Measurements from ENCODE around the gene GLIS2. TPM values are rescaled to one million over a fixed set of nuclear protein-coding genes. Genes with fewer than 3 reads are reported as not detected.

Gene GLIS2
- total and polyA plus RNA-seq, 7 experiments from 2014 or later: 0.53 TPM; not detected in 6

GRCh38 chr16:4338125-4338582 is 22.3 kb downstream of the GLIS2 start:
- Mint-ChIP-seq H3K36me3 (peaks cover 0 to 3% (median 0%) of the 10 kb centered on the region in 5 donors), H3K4me1 (peaks cover 0 to 2% (median 0%) of the 10 kb centered on the region in 7 donors), H3K4me3 (no peak overlapping the region), H3K27ac (no peak overlapping the region), H3K9me3 (no peaks in the 10 kb centered on the region), H3K27me3 (peaks cover 0 to 2% (median 0%) of the 10 kb centered on the region in 5 donors)
- Histone ChIP-seq H3K9me3 (ENCODE audit: control insufficient read depth in 2 of 3, low read length in 3 of 3) (no peaks in the 10 kb centered on the region), H3K36me3 (ENCODE audit: control insufficient read depth in 2 of 3, insufficient read depth in 3 of 3, low read length in 3 of 3) (peaks cover 0 to 32% (median 0%) of the 10 kb centered on the region in 3 experiments), H3K4me1 (ENCODE audit: control insufficient read depth in 2 of 2, insufficient read depth in 2 of 2, low read length in 2 of 2) (no peaks in the 10 kb centered on the region), H3K27me3 (ENCODE audit: control insufficient read depth in 2 of 2, insufficient read depth in 2 of 2, low read length in 2 of 2) (no peaks in the 10 kb centered on the region), H3K27ac (ENCODE audit: low read depth, low read length) (no peak overlapping the region), H3K4me3 (ENCODE audit: low read length) (no peak overlapping the region)
- intact Hi-C loops (cut with micrococcal nuclease): no loop called here
- POLR2A ChIA-PET: interaction anchor here (0.5 to 0.9 kb wide), 2 partner anchors 12 to 1535 kb away, joined by 3 to 5 read pairs; no protein-coding TSS in a partner anchor
- no peak for DNase-seq
- CTCF ChIA-PET: no interaction called here
- no peak for ATAC-seq

- Histone ChIP-seq H3K4me3 (ENCODE audit: low read length) (no peak overlapping the region), H3K27me3 (ENCODE audit: control insufficient read depth in 2 of 2, insufficient read depth in 2 of 2, low read length in 2 of 2) (no peaks in the 10 kb centered on the region), H3K27ac (ENCODE audit: low read depth, low read length) (no peak overlapping the region), H3K4me1 (ENCODE audit: control insufficient read depth in 2 of 2, insufficient read depth in 2 of 2, low read length in 2 of 2) (no peaks in the 10 kb centered on the region), H3K36me3 (ENCODE audit: control insufficient read depth in 2 of 3, insufficient read depth in 3 of 3, low read length in 3 of 3) (peaks cover 0 to 32% (median 0%) of the 10 kb centered on the region in 3 experiments), H3K9me3 (ENCODE audit: control insufficient read depth in 2 of 3, low read length in 3 of 3) (no peaks in the 10 kb centered on the region)
- intact Hi-C loops (cut with micrococcal nuclease): no loop called here
- no peak overlapping the region for H3K4me3 Mint-ChIP-seq
- CTCF ChIA-PET: no interaction called here
- no peaks in the 10 kb centered on the region for H3K9me3 Mint-ChIP-seq
- peaks cover 0 to 3% (median 0%) of the 10 kb centered on the region in 5 donors for H3K36me3 Mint-ChIP-seq
- ATAC-seq: no peak
- no peaks in the 10 kb centered on the region for H3K27me3 Mint-ChIP-seq
- DNase-seq: no peak
- POLR2A ChIA-PET: interaction anchor here (0.9 kb wide), 1 partner anchor 12 kb away, joined by 5 read pairs; no protein-coding TSS in a partner anchor
- peaks cover 0 to 6% (median 2%) of the 10 kb centered on the region in 7 donors for H3K4me1 Mint-ChIP-seq
- no peak overlapping the region for H3K27ac Mint-ChIP-seq
These were observed 22.9 kb downstream of the GLIS2 start for GRCh38 chr16:4338712-4339299.

- DNase-seq (no peak), ATAC-seq (no peak)
- no peak overlapping the region for H3K27ac ChIP-seq (ENCODE audit: low read depth, low read length)
- no peaks in the 10 kb centered on the region for H3K4me1 ChIP-seq (ENCODE audit: control insufficient read depth in 2 of 2, insufficient read depth in 2 of 2, low read length in 2 of 2)
- ChIA-PET CTCF (no interaction called here), POLR2A (interaction anchor here (0.5 kb wide), 1 partner anchor 50 kb away, joined by 3 read pairs; no protein-coding TSS in a partner anchor)
- no peak overlapping the region for H3K4me3 ChIP-seq (ENCODE audit: low read length)
- H3K27me3 ChIP-seq (ENCODE audit: control insufficient read depth in 2 of 2, insufficient read depth in 2 of 2, low read length in 2 of 2): no peaks in the 10 kb centered on the region
- Mint-ChIP-seq H3K36me3 (peaks cover 0 to 3% (median 0%) of the 10 kb centered on the region in 5 donors), H3K9me3 (no peaks in the 10 kb centered on the region), H3K27me3 (no peaks in the 10 kb centered on the region), H3K27ac (peak overlapping the region in 2 of 9 donors; percentile 5 to 55), H3K4me1 (peaks cover 0 to 6% (median 2%) of the 10 kb centered on the region in 7 donors), H3K4me3 (no peak overlapping the region)
- H3K9me3 ChIP-seq (ENCODE audit: control insufficient read depth in 2 of 3, low read length in 3 of 3): no peaks in the 10 kb centered on the region
- intact Hi-C loops (cut with micrococcal nuclease): no loop called here
- H3K36me3 ChIP-seq (ENCODE audit: control insufficient read depth in 2 of 3, insufficient read depth in 3 of 3, low read length in 3 of 3): peaks cover 0 to 32% (median 0%) of the 10 kb centered on the region in 3 experiments
These were observed 23.6 kb downstream of the GLIS2 start for GRCh38 chr16:4339455-4339854.

GRCh38 chr16:4339909-4340308 is 24.0 kb downstream of the GLIS2 start:
- no peak overlapping the region for H3K4me3 ChIP-seq (ENCODE audit: low read length)
- no peak overlapping the region for H3K27ac Mint-ChIP-seq
- no peak overlapping the region for H3K4me3 Mint-ChIP-seq
- H3K9me3 ChIP-seq (ENCODE audit: control insufficient read depth in 2 of 3, low read length in 3 of 3): no peaks in the 10 kb centered on the region
- H3K27me3 Mint-ChIP-seq: no peaks in the 10 kb centered on the region
- intact Hi-C loops (cut with micrococcal nuclease): no loop called here
- H3K27me3 ChIP-seq (ENCODE audit: control insufficient read depth in 2 of 2, insufficient read depth in 2 of 2, low read length in 2 of 2): no peaks in the 10 kb centered on the region
- peaks cover 0 to 10% (median 5%) of the 10 kb centered on the region in 7 donors for H3K4me1 Mint-ChIP-seq
- DNase-seq (no peak), ATAC-seq (no peak)
- peaks cover 0 to 32% (median 0%) of the 10 kb centered on the region in 3 experiments for H3K36me3 ChIP-seq (ENCODE audit: control insufficient read depth in 2 of 3, insufficient read depth in 3 of 3, low read length in 3 of 3)
- H3K36me3 Mint-ChIP-seq: peaks cover 0 to 3% (median 0%) of the 10 kb centered on the region in 5 donors
- H3K9me3 Mint-ChIP-seq: peaks cover 0 to 2% (median 0%) of the 10 kb centered on the region in 11 donors
- CTCF ChIA-PET: interaction anchor here (1.2 kb wide), 1 partner anchor 10 kb away, joined by 5 read pairs; no protein-coding TSS in a partner anchor
- POLR2A ChIA-PET: interaction anchor here (0.5 kb wide), 1 partner anchor 51 kb away, joined by 3 read pairs; no protein-coding TSS in a partner anchor
- H3K4me1 ChIP-seq (ENCODE audit: control insufficient read depth in 2 of 2, insufficient read depth in 2 of 2, low read length in 2 of 2): no peaks in the 10 kb centered on the region
- H3K27ac ChIP-seq (ENCODE audit: low read depth, low read length): no peak overlapping the region

- Mint-ChIP-seq H3K27ac (no peak overlapping the region), H3K36me3 (peaks cover 0 to 3% (median 0%) of the 10 kb centered on the region in 5 donors), H3K4me1 (peaks cover 0 to 15% (median 6%) of the 10 kb centered on the region in 7 donors), H3K27me3 (no peaks in the 10 kb centered on the region), H3K9me3 (peaks cover 0 to 2% (median 0%) of the 10 kb centered on the region in 11 donors), H3K4me3 (no peak overlapping the region)
- ATAC-seq (no peak), DNase-seq (no peak)
- intact Hi-C loops (cut with micrococcal nuclease): no loop called here
- H3K27ac ChIP-seq (ENCODE audit: low read depth, low read length): no peak overlapping the region
- ChIA-PET CTCF (interaction anchor here (1.2 to 1.3 kb wide), 2 partner anchors 10 to 368 kb away, joined by 3 to 5 read pairs; no protein-coding TSS in a partner anchor), POLR2A (interaction anchor here (0.6 kb wide), 1 partner anchor 353 kb away, joined by 3 read pairs; no protein-coding TSS in a partner anchor)
- peaks cover 0 to 34% (median 0%) of the 10 kb centered on the region in 3 experiments for H3K36me3 ChIP-seq (ENCODE audit: control insufficient read depth in 2 of 3, insufficient read depth in 3 of 3, low read length in 3 of 3)
- no peaks in the 10 kb centered on the region for H3K27me3 ChIP-seq (ENCODE audit: control insufficient read depth in 2 of 2, insufficient read depth in 2 of 2, low read length in 2 of 2)
- H3K4me1 ChIP-seq (ENCODE audit: control insufficient read depth in 2 of 2, insufficient read depth in 2 of 2, low read length in 2 of 2): no peaks in the 10 kb centered on the region
- no peak overlapping the region for H3K4me3 ChIP-seq (ENCODE audit: low read length)
- H3K9me3 ChIP-seq (ENCODE audit: control insufficient read depth in 2 of 3, low read length in 3 of 3): no peaks in the 10 kb centered on the region
These were observed 24.6 kb downstream of the GLIS2 start for GRCh38 chr16:4340443-4340842.

GRCh38 chr16:4341250-4341649 is 25.4 kb downstream of the GLIS2 start:
- Mint-ChIP-seq H3K36me3 (peaks cover 0 to 3% (median 0%) of the 10 kb centered on the region in 5 donors), H3K9me3 (peaks cover 0 to 2% (median 0%) of the 10 kb centered on the region in 11 donors), H3K27me3 (no peaks in the 10 kb centered on the region), H3K4me3 (no peak overlapping the region), H3K27ac (no peak overlapping the region), H3K4me1 (peaks cover 0 to 23% (median 12%) of the 10 kb centered on the region in 7 donors)
- Histone ChIP-seq H3K36me3 (ENCODE audit: control insufficient read depth in 2 of 3, insufficient read depth in 3 of 3, low read length in 3 of 3) (peaks cover 0 to 34% (median 0%) of the 10 kb centered on the region in 3 experiments), H3K9me3 (ENCODE audit: control insufficient read depth in 2 of 3, low read length in 3 of 3) (no peaks in the 10 kb centered on the region), H3K4me3 (ENCODE audit: low read length) (no peak overlapping the region), H3K4me1 (ENCODE audit: control insufficient read depth in 2 of 2, insufficient read depth in 2 of 2, low read length in 2 of 2) (no peaks in the 10 kb centered on the region), H3K27ac (ENCODE audit: low read depth, low read length) (no peak overlapping the region), H3K27me3 (ENCODE audit: control insufficient read depth in 2 of 2, insufficient read depth in 2 of 2, low read length in 2 of 2) (no peaks in the 10 kb centered on the region)
- DNase-seq (no peak), ATAC-seq (no peak)
- intact Hi-C loops (cut with micrococcal nuclease): no loop called here
- POLR2A ChIA-PET: no interaction called here
- CTCF ChIA-PET: interaction anchor here (1.2 to 1.4 kb wide), 4 partner anchors 11 to 368 kb away, joined by 3 to 5 read pairs (median 4); no protein-coding TSS in a partner anchor

Data from naive thymus-derived CD4-positive, alpha-beta T cell (primary cell).